ENCODE results near the gene CHAT. TPM values are rescaled to one million over a fixed set of nuclear protein-coding genes. Genes with fewer than 3 reads are reported as not detected.

Gene CHAT
- total RNA-seq, 1 experiment from 2014 or later, result not detected

DNA sequence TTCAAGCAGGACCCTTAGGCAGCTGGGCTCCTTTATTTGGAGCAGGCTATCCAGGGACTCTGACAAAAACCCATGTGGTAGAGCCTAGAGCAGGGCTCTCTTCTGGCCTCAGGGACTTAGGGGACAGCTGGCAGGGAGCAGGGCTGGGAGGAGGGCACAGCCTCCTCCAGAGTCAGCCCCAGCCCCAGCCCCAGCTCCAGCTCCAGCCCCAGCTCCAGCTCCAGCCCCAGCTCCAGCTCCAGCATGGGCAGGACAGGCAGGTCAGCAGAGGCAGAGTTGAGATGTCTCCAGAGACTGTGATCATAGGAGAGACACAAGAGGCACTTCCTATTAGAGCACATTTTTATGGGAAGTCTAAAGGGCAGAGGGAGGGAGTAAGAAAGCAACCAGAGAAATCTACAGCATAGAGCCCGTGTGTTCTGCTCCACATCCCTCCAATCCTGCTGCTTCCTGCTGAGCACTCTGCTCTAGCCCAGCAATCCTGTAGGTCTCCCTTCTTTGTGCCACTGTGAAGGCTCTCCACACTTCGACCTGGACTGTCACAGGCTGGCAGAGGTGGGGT, 52.3 kb downstream of the CHAT start:
- H3K79me2 ChIP-seq (ENCODE audit: insufficient read depth, low read length), result no peaks in the 10 kb centered on the region
- H3K4me2 ChIP-seq (ENCODE audit: low read length), result no peak overlapping the region
- no TSS peak for BruUV-seq (replicated peaks)
- no peak overlapping the region for H3K4me3 ChIP-seq (replicated peaks in 1 of 2; ENCODE audit: low read depth in 1 of 2, low read length in 2 of 2)
- intact Hi-C loops (cut with micrococcal nuclease), result no loop called here
- no peaks in the 10 kb centered on the region for H3K9me3 ChIP-seq (ENCODE audit: control insufficient read depth in 1 of 2, insufficient read depth in 1 of 2, low read depth in 1 of 2, low read length in 2 of 2)
- no peaks in the 10 kb centered on the region for H3K4me1 ChIP-seq (ENCODE audit: control insufficient read depth in 1 of 2, insufficient read depth in 2 of 2, low read length in 2 of 2)
- no peak overlapping the region for H3K27ac ChIP-seq (ENCODE audit: low read depth, low read length)
- DNase-seq (ENCODE audit: low read depth, low spot score), result no peak
- TF ChIP-seq SRF (IDR thresholded peaks at IDR 0.05; ENCODE audit: low read depth), result no peak
- no peak for TF ChIP-seq EZH2 (IDR thresholded peaks at IDR 0.05)
- no peak for TF ChIP-seq CEBPB (IDR thresholded peaks at IDR 0.05; ENCODE audit: low read depth)
- no peak for TF ChIP-seq YY1 (IDR thresholded peaks at IDR 0.05; ENCODE audit: extremely low read depth, insufficient replicate concordance, low read depth, low read length)
- TF ChIP-seq ZNF274 (IDR thresholded peaks at IDR 0.05; ENCODE audit: low read depth, low read length), result no peak
- no peak for TF ChIP-seq POLR2AphosphoS5 (IDR thresholded peaks at IDR 0.05; ENCODE audit: low read depth, low read length)
- no peak for TF ChIP-seq EZH2phosphoT487 (IDR thresholded peaks at IDR 0.05; ENCODE audit: borderline replicate concordance)
- no peak for TF ChIP-seq RAD21 (IDR thresholded peaks at IDR 0.05; ENCODE audit: low read depth)
- TF ChIP-seq POLR2A (IDR thresholded peaks at IDR 0.05; ENCODE audit: borderline replicate concordance, extremely low read depth, insufficient read depth, insufficient read length), result no peak
- TF ChIP-seq SIN3A (IDR thresholded peaks at IDR 0.05; ENCODE audit: low read depth), result no peak
- no peak for TF ChIP-seq TCF7L2 (IDR thresholded peaks at IDR 0.05; ENCODE audit: borderline replicate concordance, extremely low read depth, insufficient read depth, insufficient read length)
- TF ChIP-seq, protein P1, sequence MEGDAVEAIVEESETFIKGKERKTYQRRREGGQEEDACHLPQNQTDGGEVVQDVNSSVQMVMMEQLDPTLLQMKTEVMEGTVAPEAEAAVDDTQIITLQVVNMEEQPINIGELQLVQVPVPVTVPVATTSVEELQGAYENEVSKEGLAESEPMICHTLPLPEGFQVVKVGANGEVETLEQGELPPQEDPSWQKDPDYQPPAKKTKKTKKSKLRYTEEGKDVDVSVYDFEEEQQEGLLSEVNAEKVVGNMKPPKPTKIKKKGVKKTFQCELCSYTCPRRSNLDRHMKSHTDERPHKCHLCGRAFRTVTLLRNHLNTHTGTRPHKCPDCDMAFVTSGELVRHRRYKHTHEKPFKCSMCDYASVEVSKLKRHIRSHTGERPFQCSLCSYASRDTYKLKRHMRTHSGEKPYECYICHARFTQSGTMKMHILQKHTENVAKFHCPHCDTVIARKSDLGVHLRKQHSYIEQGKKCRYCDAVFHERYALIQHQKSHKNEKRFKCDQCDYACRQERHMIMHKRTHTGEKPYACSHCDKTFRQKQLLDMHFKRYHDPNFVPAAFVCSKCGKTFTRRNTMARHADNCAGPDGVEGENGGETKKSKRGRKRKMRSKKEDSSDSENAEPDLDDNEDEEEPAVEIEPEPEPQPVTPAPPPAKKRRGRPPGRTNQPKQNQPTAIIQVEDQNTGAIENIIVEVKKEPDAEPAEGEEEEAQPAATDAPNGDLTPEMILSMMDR (IDR thresholded peaks at IDR 0.05 in 2 of 3, conservative IDR thresholded peaks at IDR 0.05 in 1 of 3; ENCODE audit: borderline replicate concordance in 1 of 3, insufficient read depth in 1 of 3, low read depth in 2 of 3, low read length in 2 of 3), result no peak
- no peak for TF ChIP-seq ELF1 (IDR thresholded peaks at IDR 0.05; ENCODE audit: borderline replicate concordance, low read depth)
- no peak for TF ChIP-seq JUND (IDR thresholded peaks at IDR 0.05)
- TF ChIP-seq, protein P2, sequence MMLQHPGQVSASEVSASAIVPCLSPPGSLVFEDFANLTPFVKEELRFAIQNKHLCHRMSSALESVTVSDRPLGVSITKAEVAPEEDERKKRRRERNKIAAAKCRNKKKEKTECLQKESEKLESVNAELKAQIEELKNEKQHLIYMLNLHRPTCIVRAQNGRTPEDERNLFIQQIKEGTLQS (IDR thresholded peaks at IDR 0.05), result no peak
- TF ChIP-seq FOSL1 (IDR thresholded peaks at IDR 0.05; ENCODE audit: low read depth), result no peak
- no peaks in the 10 kb centered on the region for H3K36me3 ChIP-seq (ENCODE audit: control insufficient read depth in 1 of 2, insufficient read depth in 2 of 2, low read length in 2 of 2)
- no peak for ATAC-seq
- no peaks in the 10 kb centered on the region for H3K9me2 ChIP-seq (ENCODE audit: insufficient read depth)
- no peak overlapping the region for H3K9ac ChIP-seq (ENCODE audit: low read length)
- no peaks in the 10 kb centered on the region for H4K20me1 ChIP-seq (ENCODE audit: insufficient read depth)
- ChIA-PET CTCF (no interaction called here), POLR2A (no interaction called here), RAD21 (ENCODE audit: low non-redundant PET in 1 of 2, low total read pairs in 2 of 2, uncharacterized antibody in 2 of 2, unreplicated experiment in 2 of 2) (no interaction called here)
- H2AFZ ChIP-seq (ENCODE audit: low read depth, low read length, poor library complexity, severe bottlenecking), result no peak overlapping the region
- H3K27me3 ChIP-seq (ENCODE audit: insufficient read depth, low read length), result peaks cover 43% of the 10 kb centered on the region

All from HCT116 (cell line).